K562 (cell line): ENCODE results near the gene SETD3. TPM values are rescaled to one million over a fixed set of nuclear protein-coding genes. Genes with fewer than 3 reads are reported as not detected.

ENCODE experiments used
- ATAC-seq: fragments of 200-7000 bp; cut with Tn5 transposase; 3 replicates; pipeline ENCODE4 v1.9.1; 2020; ENCODE audit warnings: moderate library complexity
- BruUV-seq: library from RNA; stranded (reverse); fragments of 400-500 nt; replicated peaks from 2 replicates; lab custom pipeline; 2021; lab: Mats Ljungman, UMichigan
- CTCF ChIA-PET: fragments of 300-600 bp; formaldehyde crosslinking; extraction: SDS; loops from one replicate; lab custom pipeline; 2021; ENCODE audit warnings: low intra/inter-chr PET ratio; lab: Yijun Ruan, JAX
- POLR2A ChIA-PET: fragments of 300-600, 350-650 bp; sonication (Branson Sonifier 250); formaldehyde crosslinking; extraction: SDS; loops from one replicate; lab custom pipeline; 2021; ENCODE audit warnings: antibody characterized with exemption, inconsistent platforms; lab: Yijun Ruan, JAX
- DNase-seq, 4 experiments: peaks; one replicate each; pipeline versions ENCODE4 v3.0.0 to v3.0.0-alpha.2; 2011 to 2018; ENCODE audit warnings: low spot score in 3 of 4, mixed read lengths in 3 of 4; ENCODE audit errors: extremely low read depth in 1 of 4
- FAIRE-seq: peaks from 2 replicates; lab custom pipeline; 2011; peaks lifted over from hg19 to GRCh38; lab: Jason Lieb, UNC
- H2AFZ ChIP-seq: 2 replicates; pipeline ENCODE4 v1.6.0; 2011; ENCODE audit warnings: low read depth, low read length, control low read depth, inconsistent platforms
- H3K27ac ChIP-seq: fragments of 200-600 bp; 3 replicates; pipeline ENCODE4 v1.8.0; 2011; ENCODE audit warnings: low read depth, mild to moderate bottlenecking, control low read depth, inconsistent platforms, low read length, moderate library complexity, mixed read lengths; ENCODE audit errors: extremely low read depth
- H3K27me3 ChIP-seq, 2 experiments: fragments of 300-600 bp in 1 of 2; 2 replicates in 1 of 2; 3 replicates in 1 of 2; pipeline versions ENCODE4 v1.6.0 to v1.8.0; 2011; ENCODE audit warnings: inconsistent platforms in 2 of 2, low read length in 2 of 2, mild to moderate bottlenecking in 1 of 2, mixed read lengths in 1 of 2, moderate library complexity in 1 of 2; ENCODE audit not compliant: control insufficient read depth in 2 of 2, insufficient read depth in 2 of 2
- H3K36me3 ChIP-seq: fragments of 300-600 bp; 3 replicates; pipeline ENCODE4 v1.8.0; 2011; ENCODE audit warnings: mild to moderate bottlenecking, low read length, inconsistent platforms; ENCODE audit not compliant: control insufficient read depth, insufficient read depth
- H3K4me1 ChIP-seq, 2 experiments: fragments of 200-600 bp in 1 of 2; replicated peaks in 1 of 2; 2 replicates in 1 of 2; 3 replicates in 1 of 2; pipeline versions ENCODE4 v1.5.1 to v1.8.0; 2011; ENCODE audit warnings: inconsistent platforms in 2 of 2, low read length in 2 of 2, mild to moderate bottlenecking in 1 of 2, mixed read lengths in 1 of 2, moderate library complexity in 1 of 2; ENCODE audit not compliant: control insufficient read depth in 2 of 2, insufficient read depth in 2 of 2
- H3K4me2 ChIP-seq: 2 replicates; pipeline ENCODE4 v1.6.1; 2011; ENCODE audit warnings: low read length, control low read depth, inconsistent platforms, mixed read lengths; ENCODE audit not compliant: insufficient read depth
- H3K4me3 ChIP-seq: fragments of 200-600 bp; sonication (generic), shearing (Covaris generic); 2 replicates; pipeline ENCODE4 v1.5.1; 2016; ENCODE audit warnings: control low read depth, inconsistent platforms
- H3K79me2 ChIP-seq: fragments of 200-600 bp; 3 replicates; pipeline ENCODE4 v1.8.0; 2011; ENCODE audit warnings: low read length, inconsistent platforms; ENCODE audit not compliant: control insufficient read depth, insufficient read depth
- H3K9ac ChIP-seq, 2 experiments: 2 replicates each; pipeline versions ENCODE4 v1.6.0 to v1.6.1; 2011; ENCODE audit warnings: low read depth in 2 of 2, low read length in 2 of 2, control low read depth in 1 of 2, inconsistent platforms in 1 of 2, mild to moderate bottlenecking in 1 of 2, mixed read lengths in 1 of 2; ENCODE audit not compliant: insufficient read depth in 1 of 2
- H3K9me1 ChIP-seq: one replicate; pipeline ENCODE4 v1.6.0; 2011; ENCODE audit warnings: inconsistent platforms, mild to moderate bottlenecking, low read length, moderate library complexity; ENCODE audit not compliant: control insufficient read depth, insufficient read depth
- H3K9me3 ChIP-seq: replicated peaks from 2 replicates; pipeline ENCODE4 v1.5.1; 2011; ENCODE audit warnings: low read depth, low read length, inconsistent platforms; ENCODE audit not compliant: control insufficient read depth, insufficient read depth
- H4K20me1 ChIP-seq: replicated peaks from 2 replicates; pipeline ENCODE4 v1.6.1; 2011; ENCODE audit warnings: low read length, inconsistent platforms, mixed read lengths; ENCODE audit not compliant: control insufficient read depth, insufficient read depth
- ATF6 ChIP-seq: sonication (generic); formaldehyde crosslinking; IDR thresholded peaks from 2 replicates; pipeline ENCODE4 v1.4.0; 2020; ENCODE audit warnings: mild to moderate bottlenecking, missing genetic modification reagents
- HMBOX1 ChIP-seq: sonication (generic); IDR thresholded peaks from 2 replicates; pipeline ENCODE4 v1.6.1; 2016
- MAZ ChIP-seq, 2 experiments: fragments of 450-650 bp in 1 of 2; sonication (generic) in 1 of 2; formaldehyde crosslinking; IDR thresholded peaks in 1 of 2; conservative IDR thresholded peaks in 1 of 2; 2 replicates each; pipeline versions ENCODE4 v1.4.0 to v1.5.0; 2020; ENCODE audit warnings: mild to moderate bottlenecking in 1 of 2, missing genetic modification reagents in 1 of 2
- MEIS2 ChIP-seq: fragments of 450-650 bp; IDR thresholded peaks from 2 replicates; pipeline ENCODE4 v1.6.1; 2014; ENCODE audit warnings: mild to moderate bottlenecking; ENCODE audit not compliant: partially characterized antibody
- ZNF436 ChIP-seq: fragments of 250-450, 450-650 bp; sonication (Bioruptor Pico); formaldehyde crosslinking; IDR thresholded peaks from 2 replicates; pipeline ENCODE4 v1.7.0; 2020; ENCODE audit warnings: mild to moderate bottlenecking
- ZNF512 ChIP-seq: IDR thresholded peaks from 2 replicates; pipeline ENCODE4 v1.6.1; 2016; ENCODE audit warnings: missing genetic modification characterization, missing compliant biosample characterization
- WGBS: fragments of 100-300 bp; shearing (Covaris generic); methylation state at CpG from one replicate; pipeline ENCODE4 v1.1.6; 2016; ENCODE audit warnings: low coverage, mixed read lengths; ENCODE audit not compliant: insufficient coverage; ENCODE audit errors: missing lambda C conversion rate; 5-methylcytosine and 5-hydroxymethylcytosine counted together
- in situ Hi-C: fragments of 300-500 bp; cut with MboI; formaldehyde crosslinking; loops from 4 replicates; pipeline ENCODE4 v1.15.0; 2018; ENCODE audit warnings: inconsistent platforms, mixed read lengths
- intact Hi-C: fragments of 100-400 bp; cut with micrococcal nuclease; formaldehyde crosslinking; loops from 2 replicates; pipeline ENCODE4 v1.14.2; 2022
- polyA plus RNA-seq, 8 experiments: library from polyadenylated mRNA; depleted of rRNA in 4 of 8; stranded (reverse) in 5 of 8; unstranded in 3 of 8; fragments of >200 nt; fragmentation: Nextera tagmentation in 2 of 8; fragmentation: Illumina TruSeq in 1 of 8; extraction: Ambion mirVana in 2 of 8; extraction: Trizol in 1 of 8; gene quantifications; 2 replicates each; pipeline versions ENCODE4 v1.2.1 to v1.2.3, GENCODE V29; 2011 to 2014; ENCODE audit warnings: inconsistent platforms in 1 of 8, missing spikeins in 1 of 8
- total RNA-seq, 7 experiments: library from RNA; depleted of rRNA in 6 of 7; stranded (reverse); fragments of >200 nt in 6 of 7; fragmentation: Illumina TruSeq in 2 of 7; extraction: Trizol in 2 of 7; gene quantifications; 2 replicates each; pipeline versions ENCODE4 v1.2.1 to v1.2.3, GENCODE V29; 2011 to 2021; ENCODE audit warnings: low replicate concordance in 1 of 7

SETD3 gene
- total and polyA plus RNA-seq, 9 of the 15 experiments (the other 6 are each of a cell fraction or from before 2014, with no cell fraction given) = 8.5 to 35.9 (median 26.5) TPM

- ATAC-seq (no peak), DNase-seq (no peak), FAIRE-seq (peak; percentile 51)
- Histone ChIP-seq H2AFZ (no peak overlapping the region), H3K4me1 (peaks cover 8 to 36% of the 10 kb centered on the region in 2 experiments; a peak in 4 of 5 replicates), H3K36me3 (no peaks in the 10 kb centered on the region), H3K9ac (no peak overlapping the region), H3K9me1 (no peaks in the 10 kb centered on the region), H3K9me3 (no peaks in the 10 kb centered on the region), H3K4me3 (no peak overlapping the region), H3K79me2 (peaks cover 89% of the 10 kb centered on the region), H3K27me3 (no peaks in the 10 kb centered on the region), H3K4me2 (no peak overlapping the region; the same call in 1 of the 2 replicates), H4K20me1 (peaks cover 9% of the 10 kb centered on the region), H3K27ac (no peak overlapping the region)
- no TSS peak for BruUV-seq
- 0% methylated on average over 1 of the region's 1 CpG for WGBS
- no peak for TF ChIP-seq ZNF436
- peak; percentile 85 for TF ChIP-seq HMBOX1
- TF ChIP-seq MEIS2 = peak; percentile 7
- no peak for TF ChIP-seq ZNF512 (tag)
- TF ChIP-seq ATF6 (CRISPR knock-in tag) = no peak
- 0 out of 4 replicates have a peak, but pooled peaks of 1 of the 2 experiments have one; percentile 27 for TF ChIP-seq MAZ (CRISPR knock-in tag; conservative IDR thresholded peaks at IDR 0.05 in 1 of 2, IDR thresholded peaks at IDR 0.05 in 1 of 2)
- ChIA-PET POLR2A (interaction anchor here (1.6 to 2.0 kb wide), 2 partner anchors 9 to 10 kb away, joined by 6 to 10 read pairs; no protein-coding TSS in a partner anchor), CTCF (no interaction called here)
- intact Hi-C loops = no loop called here
- in situ Hi-C loops = no loop called here
These were observed 3.8 kb downstream of the SETD3 start for GRCh38 chr14:99476864-99477263.
